GM12878 (cell line): ENCODE data around the gene EHD1. TPM values are rescaled to one million over a fixed set of nuclear protein-coding genes. Genes with fewer than 3 reads are reported as not detected.
A peak's percentile ranks its signal among the peaks of the same experiment; 100 is the strongest.

Source experiments
- ATAC-seq: fragments of 200-7000 bp; cut with Tn5 transposase; 3 replicates; pipeline ENCODE4 v1.9.1; 2020; ENCODE audit warnings: mild to moderate bottlenecking, moderate library complexity
- BruUV-seq: library from RNA; stranded (reverse); fragments of 400-500 nt; replicated peaks from 2 replicates; lab custom pipeline; 2021; lab: Mats Ljungman, UMichigan
- CTCF ChIA-PET: fragments of 300-600 bp; sonication (Branson Sonifier 250); formaldehyde crosslinking; extraction: SDS; loops from one replicate; lab custom pipeline; 2021; ENCODE audit warnings: inconsistent platforms; lab: Yijun Ruan, JAX
- POLR2A ChIA-PET: fragments of 350-600 bp; formaldehyde crosslinking; extraction: SDS; loops from one replicate; lab custom pipeline; 2021; ENCODE audit warnings: inconsistent platforms; lab: Charles Lee
- RAD21 ChIA-PET: fragments of 300-600 bp; sonication (Branson Sonifier 250); formaldehyde crosslinking; loops from one replicate; lab custom pipeline; 2023; ENCODE audit warnings: antibody characterized with exemption; ENCODE audit not compliant: unreplicated experiment; lab: Charles Lee
- SMC1A ChIA-PET: fragments of 300-600 bp; sonication (Branson Sonifier 250); formaldehyde crosslinking; loops from one replicate; lab custom pipeline; 2023; ENCODE audit not compliant: unreplicated experiment, uncharacterized antibody; lab: Charles Lee
- DNase-seq: peaks from one replicate; pipeline ENCODE4 v3.0.0-alpha.2; 2011; ENCODE audit warnings: low read depth, low spot score
- FAIRE-seq: peaks from 3 replicates; lab custom pipeline; 2011; peaks lifted over from hg19 to GRCh38; lab: Jason Lieb, UNC
- H2AFZ ChIP-seq: 2 replicates; pipeline ENCODE4 v1.6.0; 2011; ENCODE audit warnings: low read depth, low read length, control low read depth; ENCODE audit not compliant: control insufficient read depth
- H3K27ac ChIP-seq: 2 replicates; pipeline ENCODE4 v1.5.1; 2011; ENCODE audit warnings: control low read depth; ENCODE audit not compliant: control insufficient read depth, insufficient read depth
- H3K27me3 ChIP-seq, 2 experiments: replicated peaks in 1 of 2; 2 replicates each; pipeline versions ENCODE4 v1.6.0 to v1.6.1; 2011; ENCODE audit warnings: low read length in 1 of 2; ENCODE audit not compliant: control insufficient read depth in 2 of 2, insufficient read depth in 2 of 2
- H3K36me3 ChIP-seq, 2 experiments: 2 replicates each; pipeline ENCODE4 v1.5.1; 2011; ENCODE audit warnings: low read length in 1 of 2; ENCODE audit not compliant: control insufficient read depth in 2 of 2, insufficient read depth in 2 of 2
- H3K4me1 ChIP-seq: 2 replicates; pipeline ENCODE4 v1.6.1; 2011; ENCODE audit warnings: mild to moderate bottlenecking, low read length, moderate library complexity, mixed read lengths; ENCODE audit not compliant: control insufficient read depth, insufficient read depth
- H3K4me2 ChIP-seq: 2 replicates; pipeline ENCODE4 v1.6.0; 2011; ENCODE audit warnings: control low read depth; ENCODE audit not compliant: control insufficient read depth, insufficient read depth
- H3K4me3 ChIP-seq: fragments of 200-600 bp; sonication (generic); 2 replicates; pipeline ENCODE4 v1.5.1; 2016
- H3K79me2 ChIP-seq: 2 replicates; pipeline ENCODE4 v1.6.0; 2011; ENCODE audit warnings: low read length; ENCODE audit not compliant: control insufficient read depth, insufficient read depth
- H3K9ac ChIP-seq: 2 replicates; pipeline ENCODE4 v1.8.0; 2011; ENCODE audit warnings: low read length, control low read depth, mixed read lengths; ENCODE audit not compliant: control insufficient read depth, insufficient read depth
- H3K9me3 ChIP-seq: replicated peaks from 3 replicates; pipeline ENCODE4 v1.5.1; 2011; ENCODE audit warnings: mild to moderate bottlenecking, low read length; ENCODE audit not compliant: control insufficient read depth, insufficient read depth
- H4K20me1 ChIP-seq: 2 replicates; pipeline ENCODE4 v1.6.0; 2011; ENCODE audit not compliant: control insufficient read depth, insufficient read depth
- BMI1 ChIP-seq: fragments of 450-650 bp; IDR thresholded peaks from 2 replicates; pipeline ENCODE4 v1.6.1; 2016; ENCODE audit warnings: mild to moderate bottlenecking, moderate library complexity, borderline replicate concordance
- CREB1 ChIP-seq: IDR thresholded peaks from 2 replicates; pipeline ENCODE4 v1.6.1; 2012; ENCODE audit warnings: low read depth, mild to moderate bottlenecking, inconsistent platforms
- EED ChIP-seq: sonication (generic); IDR thresholded peaks from 2 replicates; pipeline ENCODE4 v1.6.1; 2016; ENCODE audit warnings: antibody characterized with exemption, low read depth
- HDGF ChIP-seq: fragments of 450-650 bp; IDR thresholded peaks from 2 replicates; pipeline ENCODE4 v1.6.1; 2016; ENCODE audit warnings: antibody characterized with exemption
- KDM1A ChIP-seq: fragments of 200-600 bp; sonication (generic); IDR thresholded peaks from 2 replicates; pipeline ENCODE4 v1.6.1; 2016; ENCODE audit warnings: borderline replicate concordance
- MTA3 ChIP-seq: IDR thresholded peaks from 2 replicates; pipeline ENCODE4 v1.6.1; 2012; ENCODE audit warnings: low read length, inconsistent platforms, borderline replicate concordance
- NBN ChIP-seq: fragments of 450-650 bp; IDR thresholded peaks from 2 replicates; pipeline ENCODE4 v1.6.1; 2016
- NFXL1 ChIP-seq: fragments of 450-650 bp; IDR thresholded peaks from 2 replicates; pipeline ENCODE4 v1.6.1; 2017; ENCODE audit warnings: antibody characterized with exemption, mild to moderate bottlenecking, borderline replicate concordance
- WGBS: methylation state at CpG from one replicate; pipeline ENCODE4 v1.1.6; 2016; ENCODE audit warnings: low lambda C conversion rate; ENCODE audit not compliant: insufficient replicate concordance, insufficient coverage; ENCODE audit errors: missing lambda C conversion rate; 5-methylcytosine and 5-hydroxymethylcytosine counted together
- in situ Hi-C: fragments of 300-500 bp; cut with MboI; formaldehyde crosslinking; loops from 9 replicates; pipeline ENCODE4 v1.14.3; 2018; ENCODE audit warnings: mixed read lengths
- intact Hi-C: fragments of 100-400 bp; cut with micrococcal nuclease; formaldehyde crosslinking; loops from one replicate; pipeline ENCODE4 v1.14.2; 2022; ENCODE audit not compliant: unreplicated experiment
- polyA plus RNA-seq, 11 experiments: library from polyadenylated mRNA; depleted of rRNA in 4 of 11; unstranded in 6 of 11; stranded (reverse) in 5 of 11; fragments of >200 nt; fragmentation: Nextera tagmentation in 4 of 11; fragmentation: Illumina TruSeq in 1 of 11; extraction: Ambion mirVana in 4 of 11; extraction: Trizol in 1 of 11; gene quantifications; 1 replicate in 1 of 11; 2 replicates in 10 of 11; pipeline versions ENCODE4 v1.2.1 to v1.2.3, GENCODE V29; 2011 to 2016; ENCODE audit warnings: inconsistent platforms in 2 of 11, missing spikeins in 2 of 11, low read depth in 1 of 11
- total RNA-seq, 4 experiments: library from RNA; depleted of rRNA in 3 of 4; stranded (reverse); fragments of >200 nt in 3 of 4; fragmentation: Illumina TruSeq in 1 of 4; extraction: Trizol in 1 of 4; gene quantifications; 2 replicates each; pipeline versions ENCODE4 v1.2.1 to v1.2.3, GENCODE V29; 2013 to 2021
- TF ChIP-seq, protein P1 (sequence below): fragments of 150-350 bp; IDR thresholded peaks from 2 replicates; pipeline ENCODE4 v1.6.1; 2016; ENCODE audit warnings: low read depth, low read length

EHD1 gene
- total and polyA plus RNA-seq, 10 of the 15 experiments (the other 5 are each of a cell fraction or from before 2014, with no cell fraction given), result 1.0 to 165 (median 66.5) TPM

DNA sequence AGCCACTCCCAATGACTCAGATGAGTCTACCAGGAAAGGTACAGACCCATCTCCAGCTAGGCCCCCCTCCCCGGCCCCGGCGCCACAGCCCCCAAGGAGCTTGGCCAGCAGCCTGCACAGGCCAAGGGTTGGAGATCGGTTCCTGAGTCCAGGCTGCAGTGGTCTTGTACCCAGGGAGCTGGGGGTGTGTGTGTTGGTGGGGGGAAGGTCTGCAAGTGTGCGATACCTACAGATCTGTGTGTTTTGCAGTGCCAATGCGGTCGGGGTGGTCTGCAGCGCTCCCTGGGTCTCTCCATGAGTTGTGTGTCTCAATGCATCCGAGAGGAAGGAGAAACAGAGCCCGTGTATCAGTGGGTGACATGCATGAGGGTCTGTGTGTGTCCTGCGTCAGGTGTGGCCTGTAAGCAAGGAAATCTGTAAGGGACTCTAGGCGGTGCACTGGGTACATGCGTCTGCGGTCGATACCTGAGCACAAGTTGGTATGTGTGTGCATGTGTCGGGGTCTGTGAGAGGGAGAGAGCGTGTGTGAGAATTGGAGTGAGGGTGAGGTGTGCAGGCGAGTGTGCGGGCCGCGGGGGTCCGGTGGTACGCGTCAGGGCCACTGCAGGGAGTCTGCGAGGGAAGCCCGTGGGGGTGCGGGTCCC, 34.6 kb downstream of the EHD1 start:
- H3K4me1 ChIP-seq, result peaks cover 24% of the 10 kb centered on the region
- no peaks in the 10 kb centered on the region for H3K79me2 ChIP-seq
- H3K27ac ChIP-seq, result no peak overlapping the region
- SMC1A ChIA-PET, result interaction anchor here (0.6 to 1.5 kb wide), 6 partner anchors 24 to 485 kb away, joined by 3 to 5 read pairs (median 3); no protein-coding TSS in a partner anchor
- ATAC-seq, result no peak
- no peaks in the 10 kb centered on the region for H4K20me1 ChIP-seq
- H3K4me2 ChIP-seq, result peak overlapping the region; percentile 60
- POLR2A ChIA-PET, result interaction anchor here (1.0 to 12.2 kb wide), 4 partner anchors 20 to 278 kb away, joined by 3 to 232 read pairs (median 3); partner anchors contain the start of genes FAU, MRPL49 and SF1
- intact Hi-C loops, result loop anchor here (10.0 kb wide), 1 partner anchor 411 kb away; no protein-coding TSS in a partner anchor
- RAD21 ChIA-PET, result interaction anchor here (0.6 to 12.9 kb wide), 10 partner anchors 20 to 171 kb away, joined by 3 to 316 read pairs (median 4); partner anchors contain the start of genes ARL2, BATF2, MEN1 and SF1
- H3K36me3 ChIP-seq, result no peaks in the 10 kb centered on the region
- DNase-seq, result no peak
- H3K27me3 ChIP-seq, result no peaks in the 10 kb centered on the region
- CTCF ChIA-PET, result interaction anchor here (0.6 to 28.8 kb wide), 13 partner anchors 8 to 382 kb away, joined by 3 to 1208 read pairs (median 3); partner anchors contain the start of genes ARL2, CAPN1 and EHD1
- no peak for TF ChIP-seq EED
- TF ChIP-seq MTA3, result no peak
- TF ChIP-seq BMI1, result no peak
- no peak for TF ChIP-seq NFXL1
- TF ChIP-seq KDM1A, result no peak
- peak; percentile 59; the same call in 1 of the 2 replicates for TF ChIP-seq HDGF
- TF ChIP-seq NBN, result 0 out of 2 replicates have a peak, but pooled peaks have one; percentile 36
- TF ChIP-seq, protein P1, sequence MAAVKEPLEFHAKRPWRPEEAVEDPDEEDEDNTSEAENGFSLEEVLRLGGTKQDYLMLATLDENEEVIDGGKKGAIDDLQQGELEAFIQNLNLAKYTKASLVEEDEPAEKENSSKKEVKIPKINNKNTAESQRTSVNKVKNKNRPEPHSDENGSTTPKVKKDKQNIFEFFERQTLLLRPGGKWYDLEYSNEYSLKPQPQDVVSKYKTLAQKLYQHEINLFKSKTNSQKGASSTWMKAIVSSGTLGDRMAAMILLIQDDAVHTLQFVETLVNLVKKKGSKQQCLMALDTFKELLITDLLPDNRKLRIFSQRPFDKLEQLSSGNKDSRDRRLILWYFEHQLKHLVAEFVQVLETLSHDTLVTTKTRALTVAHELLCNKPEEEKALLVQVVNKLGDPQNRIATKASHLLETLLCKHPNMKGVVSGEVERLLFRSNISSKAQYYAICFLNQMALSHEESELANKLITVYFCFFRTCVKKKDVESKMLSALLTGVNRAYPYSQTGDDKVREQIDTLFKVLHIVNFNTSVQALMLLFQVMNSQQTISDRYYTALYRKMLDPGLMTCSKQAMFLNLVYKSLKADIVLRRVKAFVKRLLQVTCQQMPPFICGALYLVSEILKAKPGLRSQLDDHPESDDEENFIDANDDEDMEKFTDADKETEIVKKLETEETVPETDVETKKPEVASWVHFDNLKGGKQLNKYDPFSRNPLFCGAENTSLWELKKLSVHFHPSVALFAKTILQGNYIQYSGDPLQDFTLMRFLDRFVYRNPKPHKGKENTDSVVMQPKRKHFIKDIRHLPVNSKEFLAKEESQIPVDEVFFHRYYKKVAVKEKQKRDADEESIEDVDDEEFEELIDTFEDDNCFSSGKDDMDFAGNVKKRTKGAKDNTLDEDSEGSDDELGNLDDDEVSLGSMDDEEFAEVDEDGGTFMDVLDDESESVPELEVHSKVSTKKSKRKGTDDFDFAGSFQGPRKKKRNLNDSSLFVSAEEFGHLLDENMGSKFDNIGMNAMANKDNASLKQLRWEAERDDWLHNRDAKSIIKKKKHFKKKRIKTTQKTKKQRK, result no peak
- TF ChIP-seq CREB1, result no peak
- TF ChIP-seq, all 136 proteins: peak for 2
- Histone ChIP-seq H3K9me3 (no peaks in the 10 kb centered on the region), H3K4me3 (peak overlapping the region; percentile 70; the same call in 1 of the 2 replicates), H3K9ac (no peak overlapping the region), H2AFZ (peak overlapping the region; percentile 28)
- FAIRE-seq, result no peak
- in situ Hi-C loops, result no loop called here
- BruUV-seq, result no TSS peak
- 51% methylated on average over 26 of the region's 27 CpGs for WGBS
